SK-N-SH treated with all-trans-retinoic acid at 6 μM for 48 hours (cell line): Measurements from ENCODE around the gene ZSWIM5.

Experiments used
- ATAC-seq: fragments of 200-7000 bp; cut with Tn5 transposase; 3 replicates; pipeline ENCODE4 v1.9.1; 2020; ENCODE audit warnings: mild to moderate bottlenecking, moderate library complexity
- ARNTL ChIP-seq: fragments of 450-650 bp; formaldehyde crosslinking; IDR thresholded peaks from 2 replicates; pipeline ENCODE4 v1.5.0; 2020; ENCODE audit warnings: low read depth, mild to moderate bottlenecking, moderate library complexity, borderline replicate concordance
- BACH2 ChIP-seq: fragments of 250-450 bp; sonication (Bioruptor Pico); IDR thresholded peaks from 2 replicates; pipeline ENCODE4 v1.9.0; 2021; ENCODE audit warnings: mild to moderate bottlenecking, borderline replicate concordance
- CSDC2 ChIP-seq: fragments of 250-450 bp; sonication (Bioruptor Pico); IDR thresholded peaks from 2 replicates; pipeline ENCODE4 v1.5.0; 2020; ENCODE audit warnings: mild to moderate bottlenecking, moderate library complexity
- ESRRG ChIP-seq: fragments of 250-450 bp; sonication (Bioruptor Pico); IDR thresholded peaks from 2 replicates; pipeline ENCODE4 v1.6.1; 2021; ENCODE audit warnings: mild to moderate bottlenecking
- GLIS3 ChIP-seq: fragments of 250-450 bp; sonication (Bioruptor Pico); IDR thresholded peaks from 2 replicates; pipeline ENCODE4 v1.5.0; 2020; ENCODE audit warnings: mild to moderate bottlenecking, moderate library complexity
- ISL1 ChIP-seq: fragments of 250-450 bp; sonication (Bioruptor Pico); IDR thresholded peaks from 2 replicates; pipeline ENCODE4 v2.1.2; 2022; ENCODE audit warnings: mild to moderate bottlenecking, moderate library complexity
- OSR1 ChIP-seq: fragments of 250-450 bp; sonication (Bioruptor Pico); IDR thresholded peaks from 2 replicates; pipeline ENCODE4 v1.8.0; 2022; ENCODE audit warnings: moderate library complexity, mild to moderate bottlenecking, inconsistent platforms
- PATZ1 ChIP-seq: fragments of 250-450 bp; sonication (Bioruptor Pico); IDR thresholded peaks from 2 replicates; pipeline ENCODE4 v1.8.0; 2020; ENCODE audit warnings: mild to moderate bottlenecking, moderate library complexity, borderline replicate concordance
- SNAI2 ChIP-seq: fragments of 250-450 bp; sonication (Bioruptor Pico); IDR thresholded peaks from 2 replicates; pipeline ENCODE4 v1.5.0; 2020; ENCODE audit warnings: mild to moderate bottlenecking, moderate library complexity
- TCF4 ChIP-seq: fragments of 250-450 bp; sonication (Bioruptor Pico); IDR thresholded peaks from 2 replicates; pipeline ENCODE4 v1.8.0; 2021; ENCODE audit warnings: mild to moderate bottlenecking, moderate library complexity, borderline replicate concordance
- TOX ChIP-seq: fragments of 250-450 bp; sonication (Bioruptor Pico); IDR thresholded peaks from 2 replicates; pipeline ENCODE4 v1.8.0; 2021; ENCODE audit warnings: mild to moderate bottlenecking, moderate library complexity, borderline replicate concordance
- TSHZ2 ChIP-seq: fragments of 250-450 bp; sonication (Bioruptor Pico); IDR thresholded peaks from 2 replicates; pipeline ENCODE4 v1.5.0; 2020; ENCODE audit warnings: mild to moderate bottlenecking, moderate library complexity
- ZC3H10 ChIP-seq: fragments of 250-450 bp; sonication (Bioruptor Pico); IDR thresholded peaks from 2 replicates; pipeline ENCODE4 v1.5.1; 2021; ENCODE audit warnings: mild to moderate bottlenecking, moderate library complexity
- ZFP3 ChIP-seq: fragments of 250-450 bp; sonication (Bioruptor Pico); IDR thresholded peaks from 2 replicates; pipeline ENCODE4 v1.5.0; 2020; ENCODE audit warnings: mild to moderate bottlenecking, moderate library complexity
- ZFP30 ChIP-seq: fragments of 450-650 bp; formaldehyde crosslinking; IDR thresholded peaks from 2 replicates; pipeline ENCODE4 v1.5.0; 2022; ENCODE audit warnings: mild to moderate bottlenecking, moderate library complexity
- ZNF565 ChIP-seq: fragments of 450-650 bp; formaldehyde crosslinking; conservative IDR thresholded peaks from 2 replicates; pipeline ENCODE4 v1.5.0; 2020; ENCODE audit warnings: low read depth, mild to moderate bottlenecking, moderate library complexity
- ZNF8 ChIP-seq: fragments of 450-650 bp; formaldehyde crosslinking; IDR thresholded peaks from 2 replicates; pipeline ENCODE4 v1.5.0; 2020; ENCODE audit warnings: mild to moderate bottlenecking, moderate library complexity
- TF ChIP-seq, protein P1 (sequence below): fragments of 250-450 bp; sonication (Bioruptor Pico); IDR thresholded peaks from 2 replicates; pipeline ENCODE4 v1.8.0; 2021; ENCODE audit warnings: low read depth, mild to moderate bottlenecking, moderate library complexity, borderline replicate concordance
- TF ChIP-seq, protein P2 (sequence below): fragments of 250-450 bp; sonication (Bioruptor Pico); IDR thresholded peaks from 2 replicates; pipeline ENCODE4 v1.5.1; 2020; ENCODE audit warnings: low read depth, mild to moderate bottlenecking, moderate library complexity

Gene ZSWIM5

GRCh38 chr1:45007311-45007710 lies 199.1 kb downstream of the ZSWIM5 start:
- no peak for TF ChIP-seq ZNF565 (CRISPR knock-in tag)
- TF ChIP-seq TOX (CRISPR knock-in tag), result no peak
- no peak for TF ChIP-seq ESRRG (CRISPR knock-in tag)
- TF ChIP-seq TSHZ2 (CRISPR knock-in tag), result no peak
- no peak for TF ChIP-seq ZNF8 (CRISPR knock-in tag)
- TF ChIP-seq OSR1 (CRISPR knock-in tag), result no peak
- TF ChIP-seq ARNTL, result no peak
- no peak for TF ChIP-seq ZFP30
- no peak for TF ChIP-seq SNAI2 (CRISPR knock-in tag)
- no peak for TF ChIP-seq PATZ1
- no peak for TF ChIP-seq ZFP3
- TF ChIP-seq BACH2, result no peak
- TF ChIP-seq GLIS3 (CRISPR knock-in tag), result no peak
- TF ChIP-seq, protein P1, sequence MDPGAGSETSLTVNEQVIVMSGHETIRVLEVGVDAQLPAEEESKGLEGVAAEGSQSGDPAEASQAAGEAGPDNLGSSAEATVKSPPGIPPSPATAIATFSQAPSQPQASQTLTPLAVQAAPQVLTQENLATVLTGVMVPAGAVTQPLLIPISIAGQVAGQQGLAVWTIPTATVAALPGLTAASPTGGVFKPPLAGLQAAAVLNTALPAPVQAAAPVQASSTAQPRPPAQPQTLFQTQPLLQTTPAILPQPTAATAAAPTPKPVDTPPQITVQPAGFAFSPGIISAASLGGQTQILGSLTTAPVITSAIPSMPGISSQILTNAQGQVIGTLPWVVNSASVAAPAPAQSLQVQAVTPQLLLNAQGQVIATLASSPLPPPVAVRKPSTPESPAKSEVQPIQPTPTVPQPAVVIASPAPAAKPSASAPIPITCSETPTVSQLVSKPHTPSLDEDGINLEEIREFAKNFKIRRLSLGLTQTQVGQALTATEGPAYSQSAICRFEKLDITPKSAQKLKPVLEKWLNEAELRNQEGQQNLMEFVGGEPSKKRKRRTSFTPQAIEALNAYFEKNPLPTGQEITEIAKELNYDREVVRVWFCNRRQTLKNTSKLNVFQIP (CRISPR knock-in tag), result no peak
- no peak for TF ChIP-seq CSDC2
- ATAC-seq, result no peak

DNA sequence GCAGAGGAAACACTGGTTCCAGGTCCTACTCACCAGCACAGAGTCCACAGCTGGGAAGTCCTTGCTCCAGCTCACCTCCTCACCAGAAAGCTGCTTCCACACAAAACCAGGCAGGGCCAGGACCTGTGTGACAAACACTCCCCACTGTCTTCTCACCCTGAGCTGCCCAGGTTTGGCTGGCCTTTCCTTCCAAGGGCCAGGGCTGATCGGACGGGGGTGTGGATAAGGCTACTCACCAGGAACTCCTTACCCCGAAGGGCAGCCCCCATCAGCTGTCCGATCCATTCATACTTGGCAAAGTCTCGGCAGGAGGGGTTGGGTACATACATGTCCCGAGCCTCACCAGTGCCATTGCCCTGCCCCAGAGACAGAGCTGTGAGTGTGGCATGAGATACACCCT lies 200.6 kb downstream of the ZSWIM5 start:
- ATAC-seq, result no peak
- TF ChIP-seq OSR1 (CRISPR knock-in tag) (no peak), ZC3H10 (no peak), ZFP3 (no peak), TOX (CRISPR knock-in tag) (no peak), TSHZ2 (CRISPR knock-in tag) (no peak), ARNTL (no peak), TCF4 (CRISPR knock-in tag) (no peak), SNAI2 (CRISPR knock-in tag) (no peak), ZNF8 (CRISPR knock-in tag) (no peak), BACH2 (no peak), GLIS3 (CRISPR knock-in tag) (no peak), ISL1 (CRISPR knock-in tag) (no peak)
- TF ChIP-seq, protein P1 (CRISPR knock-in tag), result no peak

DNA sequence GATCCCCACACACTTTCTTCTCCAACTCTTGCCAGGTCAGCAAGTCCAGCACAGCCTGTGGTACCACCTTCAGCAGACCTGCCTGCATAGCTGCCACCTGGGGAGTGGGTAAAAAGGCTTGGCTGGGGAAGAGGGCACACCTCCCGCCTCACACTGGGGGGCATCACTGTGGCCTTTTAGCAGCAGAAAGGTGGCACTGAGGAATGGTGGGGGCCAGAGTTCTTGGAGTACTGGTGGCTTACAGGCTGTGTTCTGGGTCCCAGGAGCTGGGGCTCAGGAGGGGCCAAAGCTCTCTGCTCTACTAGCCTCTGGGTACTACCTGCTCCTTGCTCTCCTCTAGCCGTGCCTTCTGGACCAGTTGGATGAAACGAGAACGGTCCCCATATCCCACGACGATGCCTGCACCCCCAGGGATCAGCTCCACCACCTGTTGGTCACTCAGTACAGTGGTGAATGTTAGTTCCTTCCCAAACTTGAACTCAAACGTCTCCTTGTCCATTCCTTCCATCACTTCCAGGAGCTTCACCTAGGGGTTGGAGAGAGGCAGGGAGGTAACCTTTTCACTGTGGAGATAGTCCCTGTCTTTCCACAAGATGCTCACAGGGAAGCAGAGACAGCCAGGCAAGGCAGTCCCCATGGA lies 202.0 kb downstream of the ZSWIM5 start:
- ATAC-seq, result no peak
- TF ChIP-seq ZC3H10 (no peak), TOX (CRISPR knock-in tag) (no peak), CSDC2 (no peak), ESRRG (CRISPR knock-in tag) (no peak), ARNTL (no peak), ZNF565 (CRISPR knock-in tag) (no peak), PATZ1 (no peak), ZFP30 (no peak), ZNF8 (CRISPR knock-in tag) (no peak), GLIS3 (CRISPR knock-in tag) (no peak), TCF4 (CRISPR knock-in tag) (no peak)
- TF ChIP-seq, protein P2, sequence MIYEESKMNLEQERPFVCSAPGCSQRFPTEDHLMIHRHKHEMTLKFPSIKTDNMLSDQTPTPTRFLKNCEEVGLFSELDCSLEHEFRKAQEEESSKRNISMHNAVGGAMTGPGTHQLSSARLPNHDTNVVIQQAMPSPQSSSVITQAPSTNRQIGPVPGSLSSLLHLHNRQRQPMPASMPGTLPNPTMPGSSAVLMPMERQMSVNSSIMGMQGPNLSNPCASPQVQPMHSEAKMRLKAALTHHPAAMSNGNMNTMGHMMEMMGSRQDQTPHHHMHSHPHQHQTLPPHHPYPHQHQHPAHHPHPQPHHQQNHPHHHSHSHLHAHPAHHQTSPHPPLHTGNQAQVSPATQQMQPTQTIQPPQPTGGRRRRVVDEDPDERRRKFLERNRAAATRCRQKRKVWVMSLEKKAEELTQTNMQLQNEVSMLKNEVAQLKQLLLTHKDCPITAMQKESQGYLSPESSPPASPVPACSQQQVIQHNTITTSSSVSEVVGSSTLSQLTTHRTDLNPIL (CRISPR knock-in tag), result no peak
- TF ChIP-seq, protein P1 (CRISPR knock-in tag), result no peak
